NT2/D1 (cell line): ENCODE measurements around the gene GPAM.

Experiments
- DNase-seq: peaks from one replicate; pipeline ENCODE4 v3.0.0-alpha.2; 2011; ENCODE audit warnings: low read depth, low spot score
- H3K27me3 ChIP-seq: 2 replicates; pipeline ENCODE4 v1.6.0; 2011; ENCODE audit warnings: mild to moderate bottlenecking; ENCODE audit not compliant: insufficient read length, insufficient read depth
- H3K36me3 ChIP-seq: 2 replicates; pipeline ENCODE4 v1.6.1; 2011; ENCODE audit warnings: mild to moderate bottlenecking, low read length, mixed read lengths; ENCODE audit not compliant: insufficient read depth, insufficient read length
- H3K4me1 ChIP-seq: 2 replicates; pipeline ENCODE4 v1.5.1; 2011; ENCODE audit not compliant: insufficient read depth, insufficient read length
- H3K4me3 ChIP-seq: 2 replicates; pipeline ENCODE4 v1.5.1; 2011; ENCODE audit warnings: low read depth; ENCODE audit not compliant: insufficient read length
- H3K9ac ChIP-seq: 2 replicates; pipeline ENCODE4 v1.6.0; 2011; ENCODE audit warnings: low read depth; ENCODE audit not compliant: insufficient read length
- H3K9me3 ChIP-seq: 2 replicates; pipeline ENCODE4 v1.5.1; 2011; ENCODE audit warnings: mild to moderate bottlenecking, low read length; ENCODE audit not compliant: insufficient read depth
- SUZ12 ChIP-seq: IDR thresholded peaks from 2 replicates; pipeline ENCODE4 v1.6.1; 2011; ENCODE audit not compliant: insufficient read length, insufficient read depth; ENCODE audit errors: extremely low read depth
- YY1 ChIP-seq: IDR thresholded peaks from 2 replicates; pipeline ENCODE4 v1.6.1; 2011; ENCODE audit not compliant: insufficient read length, insufficient read depth
- ZNF274 ChIP-seq: IDR thresholded peaks from 2 replicates; pipeline ENCODE4 v1.6.1; 2011; ENCODE audit warnings: mild to moderate bottlenecking, low read depth, low read length

The GPAM gene

DNA sequence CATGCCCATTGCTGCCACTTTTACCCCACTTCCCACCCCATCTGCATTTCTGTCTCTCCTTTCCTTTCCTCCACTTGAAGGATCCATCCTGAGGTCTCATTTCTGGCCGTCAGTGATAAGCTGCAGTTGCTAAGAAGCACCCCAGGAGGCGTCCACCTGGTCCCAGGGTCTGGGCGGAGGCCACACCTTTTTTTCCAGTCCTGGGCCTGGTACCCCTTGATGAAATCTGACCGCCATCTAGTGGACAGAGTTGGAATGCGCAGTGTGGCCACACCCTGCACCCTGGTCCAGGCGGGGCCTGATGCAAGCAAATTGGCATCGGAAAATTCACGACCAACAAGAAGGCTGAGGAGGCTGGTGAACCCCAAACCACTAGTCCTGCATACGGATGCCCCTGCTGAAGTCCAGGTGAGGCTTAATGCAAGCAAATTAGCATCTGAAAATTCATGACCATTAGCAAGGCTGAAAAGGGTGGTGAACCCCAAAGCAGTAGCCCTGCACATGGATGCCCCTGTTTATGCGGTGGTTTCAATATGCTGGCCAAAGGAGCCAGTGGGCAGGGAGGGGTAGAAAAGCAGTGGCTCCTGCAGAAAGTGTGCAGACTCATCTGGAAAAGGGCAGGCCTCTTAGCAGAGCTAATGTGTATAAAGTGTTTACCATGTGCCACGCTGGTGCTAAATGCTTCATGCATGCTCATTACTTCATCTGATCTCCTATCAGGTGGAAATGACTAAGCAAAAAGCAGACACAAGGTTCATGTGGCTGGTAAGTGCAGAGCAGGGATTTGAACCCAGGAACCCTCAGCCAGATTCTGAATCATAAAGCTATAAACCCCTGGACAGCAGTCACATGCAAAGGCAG, 43.2 kb downstream of the GPAM start:
- H3K4me1 ChIP-seq, result peaks cover 3% of the 10 kb centered on the region
- no peaks in the 10 kb centered on the region for H3K27me3 ChIP-seq
- no peaks in the 10 kb centered on the region for H3K9me3 ChIP-seq
- TF ChIP-seq YY1, result no peak
- H3K9ac ChIP-seq, result no peak overlapping the region
- no peak overlapping the region for H3K4me3 ChIP-seq
- H3K36me3 ChIP-seq, result peaks cover 13% of the 10 kb centered on the region
- DNase-seq, result peak; percentile 73

DNA sequence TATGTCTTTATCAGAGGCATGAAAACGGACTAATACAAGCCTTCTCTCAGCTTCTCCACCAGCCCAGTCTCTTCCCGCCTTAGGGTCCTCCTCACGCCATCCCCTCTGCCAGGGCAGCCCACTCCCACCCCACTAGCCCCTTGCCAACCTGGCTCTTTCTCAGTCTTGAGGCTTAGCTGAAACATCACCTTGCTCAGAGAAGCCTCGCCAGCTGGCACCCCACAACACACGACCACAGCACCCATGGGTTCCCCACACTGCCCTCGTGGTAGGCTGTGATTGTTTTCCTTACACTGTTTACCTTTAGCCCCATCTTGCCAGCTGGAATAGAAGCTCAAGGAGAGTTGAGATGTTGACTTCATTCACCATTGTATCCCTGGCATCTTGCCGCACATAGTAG, 44.4 kb downstream of the GPAM start:
- no peak overlapping the region for H3K4me3 ChIP-seq
- DNase-seq, result no peak
- no peaks in the 10 kb centered on the region for H3K27me3 ChIP-seq
- peaks cover 3% of the 10 kb centered on the region for H3K4me1 ChIP-seq
- H3K9ac ChIP-seq, result no peak overlapping the region
- no peak for TF ChIP-seq YY1
- no peak for TF ChIP-seq SUZ12
- TF ChIP-seq ZNF274, result no peak
- peaks cover 9% of the 10 kb centered on the region for H3K36me3 ChIP-seq
- no peaks in the 10 kb centered on the region for H3K9me3 ChIP-seq

DNA sequence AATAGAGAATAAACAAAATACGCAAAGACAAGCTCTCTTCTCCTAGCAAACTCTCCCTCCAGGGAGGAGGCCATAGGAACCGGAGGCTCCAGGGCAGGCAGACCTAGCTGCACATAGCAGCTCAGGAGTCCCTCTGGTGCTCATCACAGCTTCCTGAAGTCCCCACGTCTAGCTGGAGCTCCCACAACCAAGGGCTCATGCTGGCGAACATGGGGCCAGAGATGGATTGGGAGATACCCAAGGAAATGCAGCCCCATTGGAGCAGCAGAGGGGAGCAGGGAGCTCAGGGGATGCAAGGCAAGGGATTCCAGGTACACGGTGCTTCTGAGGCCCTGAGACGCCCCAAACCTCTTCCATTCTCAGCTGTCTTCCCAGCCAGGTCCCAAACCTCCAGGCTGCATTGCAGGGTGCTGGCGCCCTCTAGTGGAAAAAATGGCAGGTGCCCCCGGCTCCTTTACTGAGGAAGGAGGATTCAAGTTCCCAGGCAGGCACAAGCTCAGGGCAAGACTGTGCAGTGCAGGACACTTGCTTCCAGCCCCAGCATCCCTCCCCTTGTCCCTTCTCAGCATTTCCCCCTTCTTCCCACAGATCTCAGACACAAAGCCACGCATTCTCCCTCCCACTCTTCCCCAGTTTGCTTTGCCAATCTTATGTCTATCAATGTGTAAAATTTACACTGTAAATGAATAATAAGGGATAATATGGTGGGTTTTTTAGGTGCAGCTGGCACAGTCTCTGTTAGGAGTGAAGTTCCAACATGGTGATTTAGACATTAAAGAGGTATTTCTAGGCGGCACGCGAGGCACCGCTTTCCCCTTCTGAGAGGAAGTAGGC, 46.2 kb downstream of the GPAM start:
- no peak overlapping the region for H3K4me3 ChIP-seq
- no peak for TF ChIP-seq YY1
- no peak for TF ChIP-seq ZNF274
- no peak for TF ChIP-seq SUZ12
- H3K9me3 ChIP-seq, result no peaks in the 10 kb centered on the region
- H3K27me3 ChIP-seq, result no peaks in the 10 kb centered on the region
- DNase-seq, result peak; percentile 52
- peaks cover 9% of the 10 kb centered on the region for H3K36me3 ChIP-seq
- no peak overlapping the region for H3K9ac ChIP-seq
- peaks cover 3% of the 10 kb centered on the region for H3K4me1 ChIP-seq

DNA sequence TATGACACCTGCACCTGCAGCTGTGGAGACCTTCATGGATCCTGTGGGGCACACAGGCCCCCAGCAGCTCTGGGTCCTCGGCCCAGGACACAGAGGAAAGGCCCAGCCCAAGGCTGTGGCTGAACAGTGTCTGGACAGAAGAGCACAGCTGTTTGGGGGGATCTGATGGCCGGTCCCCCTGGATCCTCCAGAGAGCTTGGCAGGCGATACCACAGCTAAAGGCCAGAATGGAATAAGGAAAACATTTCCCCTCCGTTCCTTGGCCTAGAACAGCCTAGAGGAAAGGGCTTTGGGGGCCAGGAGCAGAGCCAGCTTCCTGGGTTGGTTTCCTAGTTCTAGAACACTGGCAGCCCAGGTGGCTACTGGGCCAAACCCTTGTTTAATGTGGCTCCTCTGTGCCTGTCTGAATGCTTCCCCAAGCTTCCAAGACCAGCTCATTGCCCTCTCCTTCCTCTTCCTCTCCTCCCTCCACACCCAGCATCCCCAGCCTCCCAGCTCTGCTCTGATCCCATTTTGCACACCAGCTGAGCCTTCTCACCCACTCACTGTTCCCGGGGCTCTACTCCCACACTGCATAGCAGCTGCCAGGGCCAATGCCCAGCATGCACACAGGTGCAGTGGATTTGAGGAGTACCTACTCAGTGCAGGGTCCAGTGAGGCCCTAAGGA, 46.9 kb downstream of the GPAM start:
- no peak for DNase-seq
- no peaks in the 10 kb centered on the region for H3K27me3 ChIP-seq
- H3K4me3 ChIP-seq, result no peak overlapping the region
- H3K36me3 ChIP-seq, result peaks cover 9% of the 10 kb centered on the region
- no peak for TF ChIP-seq SUZ12
- no peak for TF ChIP-seq YY1
- TF ChIP-seq ZNF274, result no peak
- H3K4me1 ChIP-seq, result peaks cover 3% of the 10 kb centered on the region
- no peaks in the 10 kb centered on the region for H3K9me3 ChIP-seq
- H3K9ac ChIP-seq, result no peak overlapping the region

DNA sequence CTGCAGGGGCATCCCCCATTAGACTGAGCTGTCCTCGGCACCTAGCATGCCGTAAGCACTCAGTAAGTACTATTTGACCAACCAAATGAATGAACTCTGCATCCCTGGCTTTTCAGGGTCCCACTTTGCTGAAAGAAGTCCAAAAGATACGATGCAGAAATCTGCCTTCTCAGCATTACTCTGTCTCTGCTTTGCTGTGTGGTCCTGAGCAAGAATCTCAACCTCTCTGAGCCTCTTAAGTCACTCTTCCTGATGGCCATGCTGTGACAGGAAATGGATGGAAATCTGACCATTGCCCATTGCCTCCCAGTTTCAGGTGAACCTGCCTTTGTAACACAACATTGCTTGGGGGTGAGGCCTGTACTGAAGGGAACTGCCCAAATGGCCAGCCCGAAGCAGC, 48.0 kb downstream of the GPAM start:
- Histone ChIP-seq H3K36me3 (peaks cover 9% of the 10 kb centered on the region), H3K9me3 (no peaks in the 10 kb centered on the region), H3K27me3 (no peaks in the 10 kb centered on the region), H3K4me3 (no peak overlapping the region), H3K9ac (no peak overlapping the region), H3K4me1 (peaks cover 3% of the 10 kb centered on the region)
- no peak for DNase-seq
- TF ChIP-seq ZNF274, result no peak
- TF ChIP-seq SUZ12, result no peak
- no peak for TF ChIP-seq YY1

DNA sequence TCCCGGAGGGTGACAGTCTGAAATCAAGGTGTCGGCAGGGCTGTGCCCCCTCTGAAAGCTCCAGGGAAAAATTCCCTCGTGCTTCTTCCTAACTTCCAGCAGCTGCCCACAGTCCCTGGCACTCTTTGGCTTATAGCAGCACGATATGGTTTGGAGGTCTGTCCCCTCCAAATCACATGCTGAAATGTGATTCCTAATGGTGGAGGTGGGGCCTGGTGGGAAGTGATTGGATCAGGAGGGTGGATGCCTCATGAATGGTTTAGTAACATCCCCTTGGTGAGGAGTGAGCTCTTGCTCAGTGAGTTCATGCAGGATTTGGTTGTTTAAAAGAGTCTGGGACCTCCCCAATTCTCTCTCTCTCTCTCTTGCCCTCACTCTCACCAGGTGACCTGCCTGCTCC, 51.1 kb downstream of the GPAM start:
- H3K9ac ChIP-seq, result no peak overlapping the region
- no peak for TF ChIP-seq ZNF274
- TF ChIP-seq YY1, result no peak
- no peak for TF ChIP-seq SUZ12
- peaks cover 3% of the 10 kb centered on the region for H3K36me3 ChIP-seq
- H3K4me3 ChIP-seq, result no peak overlapping the region
- H3K4me1 ChIP-seq, result peaks cover 3% of the 10 kb centered on the region
- no peak for DNase-seq
- H3K9me3 ChIP-seq, result no peaks in the 10 kb centered on the region
- H3K27me3 ChIP-seq, result no peaks in the 10 kb centered on the region

DNA sequence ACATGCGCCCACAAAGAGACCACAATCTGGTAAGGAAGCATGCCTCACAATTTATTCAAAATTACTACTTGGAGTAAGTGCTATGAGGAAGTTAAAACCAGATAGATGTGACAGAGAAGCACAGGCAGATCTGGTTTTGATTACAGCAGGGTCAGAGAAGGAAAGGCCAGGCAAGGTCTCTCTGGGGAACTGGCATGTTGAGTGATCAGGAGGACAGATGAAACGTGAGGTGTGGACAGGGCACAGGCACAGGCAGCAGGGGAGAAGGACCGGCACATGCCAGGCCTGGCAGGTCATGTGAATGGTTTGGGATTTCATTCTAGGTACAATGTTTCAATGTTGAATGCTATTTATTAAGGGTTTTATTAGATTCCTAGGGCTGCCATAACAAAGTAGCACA, 51.6 kb downstream of the GPAM start:
- TF ChIP-seq YY1 (no peak), ZNF274 (no peak), SUZ12 (no peak)
- Histone ChIP-seq H3K9ac (no peak overlapping the region), H3K4me1 (peaks cover under 1% of the 10 kb centered on the region), H3K27me3 (no peaks in the 10 kb centered on the region), H3K9me3 (no peaks in the 10 kb centered on the region), H3K4me3 (no peak overlapping the region), H3K36me3 (peaks cover 3% of the 10 kb centered on the region)
- no peak for DNase-seq

DNA sequence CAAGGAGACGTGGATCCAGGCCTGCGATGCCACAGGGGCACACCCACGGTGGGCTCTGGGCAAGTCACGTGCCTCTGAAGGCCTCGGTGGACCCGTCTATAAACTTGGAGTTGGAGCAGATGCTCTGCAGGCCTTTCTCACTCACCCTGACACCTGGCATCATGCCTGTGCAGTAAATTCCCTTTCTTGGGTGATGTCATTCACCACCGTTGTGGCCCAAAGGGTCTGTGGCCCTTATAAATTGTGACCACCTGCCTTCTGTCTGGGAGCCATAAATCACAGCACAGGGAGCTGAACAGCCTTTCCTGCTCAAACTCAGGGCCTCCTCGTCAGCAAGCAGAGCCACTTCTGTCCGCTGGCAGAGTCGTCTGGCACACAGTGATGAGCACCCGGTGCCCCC, 52.2 kb downstream of the GPAM start:
- H3K9ac ChIP-seq, result no peak overlapping the region
- no peak for DNase-seq
- H3K4me1 ChIP-seq, result no peaks in the 10 kb centered on the region
- TF ChIP-seq SUZ12 (no peak), YY1 (no peak), ZNF274 (no peak)
- no peaks in the 10 kb centered on the region for H3K9me3 ChIP-seq
- peaks cover 3% of the 10 kb centered on the region for H3K36me3 ChIP-seq
- no peaks in the 10 kb centered on the region for H3K27me3 ChIP-seq
- H3K4me3 ChIP-seq, result no peak overlapping the region
